ENCODE measurements around the gene C10orf105. TPM values are rescaled to one million over a fixed set of nuclear protein-coding genes. Genes with fewer than 3 reads are reported as not detected.

C10orf105 gene
- polyA plus RNA-seq, 1 donor (not counting 4 experiments of a cell fraction or from before 2014, with no cell fraction given), result not detected

GRCh38 chr10:71754562-71754961 is 35.0 kb upstream of the C10orf105 start:
- H3K27me3 ChIP-seq (ENCODE audit: control insufficient read depth, extremely low read depth, insufficient read depth, low read length), result no peaks in the 10 kb centered on the region
- H3K79me2 ChIP-seq (ENCODE audit: control insufficient read depth, insufficient read depth, low read length), result no peaks in the 10 kb centered on the region
- FAIRE-seq (no peak), DNase-seq (ENCODE audit: low read depth, low spot score) (no peak)
- H3K27ac ChIP-seq (ENCODE audit: control insufficient read depth, insufficient read depth, low read length), result no peak overlapping the region
- H3K9me3 ChIP-seq (ENCODE audit: control insufficient read depth, low read depth, low read length), result no peaks in the 10 kb centered on the region
- no peaks in the 10 kb centered on the region for H4K20me1 ChIP-seq (ENCODE audit: control insufficient read depth, extremely low read depth, insufficient read depth, low read length)
- H3K4me3 ChIP-seq (ENCODE audit: control insufficient read depth in 2 of 3, extremely low read depth in 1 of 3, insufficient read depth in 2 of 3, low read depth in 1 of 3, low read length in 3 of 3), result no peak overlapping the region
- H3K9me1 ChIP-seq (ENCODE audit: control insufficient read depth, extremely low read depth, insufficient read depth, low read length), result no peaks in the 10 kb centered on the region
- H3K36me3 ChIP-seq (ENCODE audit: control insufficient read depth in 2 of 2, extremely low read depth in 1 of 2, insufficient read depth in 2 of 2, low read length in 2 of 2), result peaks cover 0 to 1% of the 10 kb centered on the region in 2 experiments
- H2AFZ ChIP-seq (ENCODE audit: control insufficient read depth, low read length), result no peak overlapping the region
- no peak overlapping the region for H3K4me2 ChIP-seq (ENCODE audit: control insufficient read depth, extremely low read depth, insufficient read depth, low read depth, low read length)
- dilution Hi-C loops (cut with MboI; ENCODE audit: extremely low pct_ligation_motif_present, low sequenced_read_pairs), result no loop called here
- TF ChIP-seq EZH2 (IDR thresholded peaks at IDR 0.05; ENCODE audit: low read length), result no peak
- no peak for TF ChIP-seq CTCF (optimal IDR thresholded peaks at IDR 0.05 in 1 of 3, IDR thresholded peaks at IDR 0.05 in 1 of 3, conservative IDR thresholded peaks at IDR 0.05 in 1 of 3; ENCODE audit: extremely low read depth in 1 of 3, insufficient read depth in 2 of 3, low read length in 3 of 3)
- no peak overlapping the region for H3K9ac ChIP-seq (ENCODE audit: control insufficient read depth, extremely low read depth, insufficient read depth, low read length)
- H3K4me1 ChIP-seq (ENCODE audit: control insufficient read depth, extremely low read depth, insufficient read depth, low read length), result peaks cover 15% of the 10 kb centered on the region

- peaks cover 15% of the 10 kb centered on the region for H3K4me1 ChIP-seq (ENCODE audit: control insufficient read depth, extremely low read depth, insufficient read depth, low read length)
- dilution Hi-C loops (cut with MboI; ENCODE audit: extremely low pct_ligation_motif_present, low sequenced_read_pairs), result no loop called here
- TF ChIP-seq EZH2 (IDR thresholded peaks at IDR 0.05; ENCODE audit: low read length) (no peak), CTCF (optimal IDR thresholded peaks at IDR 0.05 in 1 of 3, IDR thresholded peaks at IDR 0.05 in 1 of 3, conservative IDR thresholded peaks at IDR 0.05 in 1 of 3; ENCODE audit: extremely low read depth in 1 of 3, insufficient read depth in 2 of 3, low read length in 3 of 3) (no peak)
- H3K4me2 ChIP-seq (ENCODE audit: control insufficient read depth, extremely low read depth, insufficient read depth, low read depth, low read length), result no peak overlapping the region
- H4K20me1 ChIP-seq (ENCODE audit: control insufficient read depth, extremely low read depth, insufficient read depth, low read length), result no peaks in the 10 kb centered on the region
- H3K9me1 ChIP-seq (ENCODE audit: control insufficient read depth, extremely low read depth, insufficient read depth, low read length), result no peaks in the 10 kb centered on the region
- DNase-seq (ENCODE audit: low read depth, low spot score), result no peak
- FAIRE-seq, result no peak
- H3K9me3 ChIP-seq (ENCODE audit: control insufficient read depth, low read depth, low read length), result no peaks in the 10 kb centered on the region
- no peak overlapping the region for H3K4me3 ChIP-seq (ENCODE audit: control insufficient read depth in 2 of 3, extremely low read depth in 1 of 3, insufficient read depth in 2 of 3, low read depth in 1 of 3, low read length in 3 of 3)
- H3K27me3 ChIP-seq (ENCODE audit: control insufficient read depth, extremely low read depth, insufficient read depth, low read length), result no peaks in the 10 kb centered on the region
- peaks cover 0 to 1% of the 10 kb centered on the region in 2 experiments for H3K36me3 ChIP-seq (ENCODE audit: control insufficient read depth in 2 of 2, extremely low read depth in 1 of 2, insufficient read depth in 2 of 2, low read length in 2 of 2)
- no peak overlapping the region for H3K27ac ChIP-seq (ENCODE audit: control insufficient read depth, insufficient read depth, low read length)
- no peak overlapping the region for H3K9ac ChIP-seq (ENCODE audit: control insufficient read depth, extremely low read depth, insufficient read depth, low read length)
- H2AFZ ChIP-seq (ENCODE audit: control insufficient read depth, low read length), result no peak overlapping the region
- no peaks in the 10 kb centered on the region for H3K79me2 ChIP-seq (ENCODE audit: control insufficient read depth, insufficient read depth, low read length)
Observed at GRCh38 chr10:71753960-71754505, 34.5 kb upstream of the C10orf105 start.

Data from keratinocyte (primary cell).